ENCODE results near the gene CYP1B1. TPM values are rescaled to one million over a fixed set of nuclear protein-coding genes. Genes with fewer than 3 reads are reported as not detected.

The CYP1B1 gene
- total and polyA plus RNA-seq, 2 of the 4 experiments (the other 2 are of a cell fraction), result 0.65 to 1.1 TPM

- Histone ChIP-seq H3K4me3 (ENCODE audit: insufficient read depth, low read depth, low read length) (no peak overlapping the region), H3K18ac (ENCODE audit: low read depth, low read length) (no peak overlapping the region), H2BK15ac (ENCODE audit: low read depth, low read length) (no peak overlapping the region), H2AK9ac (replicated peaks; ENCODE audit: low read depth, low read length, poor library complexity) (no peak overlapping the region), H3K27me3 (ENCODE audit: control insufficient read depth, insufficient read depth, low read length) (peaks cover 2% of the 10 kb centered on the region; the same call in 1 of the 2 replicates), H4K20me1 (ENCODE audit: insufficient read depth, low read length) (no peaks in the 10 kb centered on the region), H3K27ac (ENCODE audit: insufficient read depth, low read length) (no peak overlapping the region), H2BK5ac (ENCODE audit: low read depth, low read length, poor library complexity, severe bottlenecking) (no peak overlapping the region), H2AK5ac (ENCODE audit: low read depth, low read length) (no peak overlapping the region), H3K9ac (ENCODE audit: low read depth, low read length) (no peak overlapping the region), H4K8ac (ENCODE audit: low read depth in 2 of 2, low read length in 2 of 2) (no peak overlapping the region), H3K9me1 (ENCODE audit: insufficient read depth, low read length) (no peaks in the 10 kb centered on the region; the same call in 1 of the 2 replicates), H2AFZ (replicated peaks; ENCODE audit: low read length, poor library complexity) (no peak overlapping the region), H3K79me1 (ENCODE audit: low read depth in 1 of 2, low read length in 2 of 2) (no peaks in the 10 kb centered on the region), H3K4ac (ENCODE audit: low read depth, low read length) (no peak overlapping the region), H3K36me3 (ENCODE audit: control insufficient read depth, insufficient read depth, low read length) (no peaks in the 10 kb centered on the region; the same call in 1 of the 2 replicates), H3K14ac (replicated peaks; ENCODE audit: low read depth, low read length) (no peak overlapping the region), H4K91ac (ENCODE audit: insufficient read depth, low read depth, low read length) (no peak overlapping the region), H3K4me2 (ENCODE audit: low read depth, low read length) (no peak overlapping the region), H4K5ac (ENCODE audit: low read depth, low read length) (no peak overlapping the region; the same call in 1 of the 2 replicates), H3K56ac (ENCODE audit: extremely low read depth, insufficient read depth, low read length) (no peak overlapping the region), H3K4me1 (ENCODE audit: control insufficient read depth, insufficient read depth, low read length) (peaks cover 3% of the 10 kb centered on the region), H3K23ac (ENCODE audit: low read depth, low read length) (no peak overlapping the region), H3K9me3 (ENCODE audit: control insufficient read depth, insufficient read depth, low read length) (no peaks in the 10 kb centered on the region), H2BK120ac (ENCODE audit: low read depth, low read length) (no peak overlapping the region), H2BK20ac (ENCODE audit: low read depth, low read length) (no peak overlapping the region)
- DNase-seq (no peak), ATAC-seq (ENCODE audit: low read depth) (peak; percentile 27; the same call in 1 of the 2 replicates)
- no CpG with 5 or more reads among the region's 6 CpGs for WGBS, 2 experiments (ENCODE audit: extremely low coverage in 2 of 2, insufficient read length in 1 of 2)
- POLR2A ChIA-PET (ENCODE audit: unreplicated experiment), result no interaction called here
- no TSS peak for BruUV-seq (replicated peaks)
- in situ Hi-C loops (cut with MboI; ENCODE audit: low sequenced_read_pairs) (no loop called here), intact Hi-C loops (cut with micrococcal nuclease) (no loop called here), dilution Hi-C loops (cut with HindIII; ENCODE audit: low sequenced_read_pairs, unreplicated experiment) (no loop called here)
- CTCF ChIA-PET, result interaction anchor here (0.5 to 0.6 kb wide), 2 partner anchors 124 to 151 kb away, joined by 3 to 5 read pairs; no protein-coding TSS in a partner anchor
- TF ChIP-seq MAZ (IDR thresholded peaks at IDR 0.05; ENCODE audit: borderline replicate concordance, low read depth, low read length) (no peak), RCOR1 (IDR thresholded peaks at IDR 0.05; ENCODE audit: insufficient replicate concordance, low read length) (no peak), CEBPB (IDR thresholded peaks at IDR 0.05; ENCODE audit: low read depth, low read length) (0 out of 2 replicates have a peak, but pooled peaks have one; percentile 6)
Observed at GRCh38 chr2:38065502-38066135, 10.3 kb downstream of the CYP1B1 start.

All from IMR-90 (cell line).